GM06990 (cell line): Measurements from ENCODE around the gene A1CF.
"Not testable (repeated sequence)": the region's sequence is repeated elsewhere in the genome, so short reads cannot be mapped to it uniquely, and the experiment has no call there.

Experiments
- DNase-seq: peaks from one replicate; pipeline ENCODE4 v3.0.0-alpha.2; 2011; ENCODE audit not compliant: insufficient read length; ENCODE audit errors: extremely low read depth
- H3K27me3 ChIP-seq: replicated peaks from 2 replicates; pipeline ENCODE4 v1.6.0; 2011; ENCODE audit warnings: low read length; ENCODE audit not compliant: control insufficient read depth, insufficient read depth
- H3K36me3 ChIP-seq: 2 replicates; pipeline ENCODE4 v1.5.1; 2011; ENCODE audit warnings: low read length; ENCODE audit not compliant: control insufficient read depth, insufficient read depth
- H3K4me3 ChIP-seq: replicated peaks from 2 replicates; pipeline ENCODE4 v1.5.1; 2011; ENCODE audit warnings: low read depth, mild to moderate bottlenecking, control low read depth, low read length
- CTCF ChIP-seq: IDR thresholded peaks from 2 replicates; pipeline ENCODE4 v1.5.1; 2011; ENCODE audit warnings: low read length, control low read depth, mild to moderate bottlenecking, inconsistent platforms; ENCODE audit not compliant: insufficient read depth, poor library complexity, severe bottlenecking

The A1CF gene

DNA sequence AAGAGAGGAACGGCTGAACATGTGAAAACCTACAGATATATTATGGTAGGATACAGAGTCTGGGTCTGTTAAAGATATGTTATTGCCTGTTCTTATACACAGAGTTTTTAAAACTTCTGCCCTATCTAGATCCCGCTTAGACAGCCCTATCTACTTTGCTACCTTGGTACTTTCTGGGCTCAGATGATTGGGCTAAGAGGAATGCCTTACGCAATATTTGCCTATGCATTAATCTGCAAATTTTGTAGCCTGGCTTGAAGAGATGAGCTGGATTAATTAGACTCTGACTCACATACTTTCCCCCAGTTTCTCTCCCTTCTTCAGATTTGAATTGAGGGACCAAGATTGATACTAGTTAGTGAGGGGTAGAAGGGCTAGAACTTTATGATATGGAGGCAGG is 33.6 kb upstream of the A1CF start:
- DNase-seq: no peak
- Histone ChIP-seq H3K4me3 (no peak overlapping the region), H3K27me3 (no peaks in the 10 kb centered on the region), H3K36me3 (no peaks in the 10 kb centered on the region)
- TF ChIP-seq CTCF: no peak

DNA sequence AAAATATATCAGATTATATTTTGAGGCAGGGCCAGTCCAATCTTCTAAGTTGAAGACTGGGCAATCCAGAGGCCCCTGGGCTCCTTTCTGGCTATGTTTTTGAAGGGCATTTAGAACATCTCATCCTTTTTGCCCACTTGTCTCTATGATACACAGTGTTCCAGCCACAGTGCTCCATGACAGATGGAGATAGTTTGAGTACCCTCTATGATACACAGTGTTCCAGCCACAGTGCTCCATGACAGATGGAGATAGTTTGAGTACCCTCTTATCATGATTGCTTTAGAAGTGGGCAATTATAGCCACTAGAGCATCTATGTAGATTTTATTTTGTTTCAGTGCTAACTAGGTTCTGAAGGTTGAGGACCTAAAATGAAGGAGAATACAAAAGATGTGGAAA is 33.1 kb upstream of the A1CF start:
- no peak for TF ChIP-seq CTCF
- no peak overlapping the region for H3K4me3 ChIP-seq

GRCh38 chr10:50917486-50917885 is 32.1 kb upstream of the A1CF start:
- Histone ChIP-seq H3K4me3 (no peak overlapping the region), H3K36me3 (no peaks in the 10 kb centered on the region), H3K27me3 (no peaks in the 10 kb centered on the region)
- no peak for TF ChIP-seq CTCF
- DNase-seq: no peak

More for the DNA sequence above, 33.1 kb upstream of the A1CF start:
- Histone ChIP-seq H3K27me3 (no peaks in the 10 kb centered on the region), H3K36me3 (no peaks in the 10 kb centered on the region)
- no peak for DNase-seq

GRCh38 chr10:50909334-50910014 is 24.0 kb upstream of the A1CF start:
- Histone ChIP-seq H3K36me3 (no peaks in the 10 kb centered on the region), H3K27me3 (no peaks in the 10 kb centered on the region), H3K4me3 (no peak overlapping the region)
- no peak for TF ChIP-seq CTCF
- no peak for DNase-seq

- Histone ChIP-seq H3K36me3 (no peaks in the 10 kb centered on the region), H3K4me3 (no peak overlapping the region), H3K27me3 (no peaks in the 10 kb centered on the region)
- no peak for DNase-seq
- no peak for TF ChIP-seq CTCF
Measured at GRCh38 chr10:50908366-50908765, 22.9 kb upstream of the A1CF start.

GRCh38 chr10:50905797-50906196 is 20.4 kb upstream of the A1CF start:
- not testable (repeated sequence) for H3K36me3 ChIP-seq, DNase-seq, H3K27me3 ChIP-seq, H3K4me3 ChIP-seq
